ENCODE results near the gene SGK2. TPM values are rescaled to one million over a fixed set of nuclear protein-coding genes. Genes with fewer than 3 reads are reported as not detected.

Gene SGK2
- total RNA-seq, 1 donor from 2014 or later, result 0.85 TPM

DNA sequence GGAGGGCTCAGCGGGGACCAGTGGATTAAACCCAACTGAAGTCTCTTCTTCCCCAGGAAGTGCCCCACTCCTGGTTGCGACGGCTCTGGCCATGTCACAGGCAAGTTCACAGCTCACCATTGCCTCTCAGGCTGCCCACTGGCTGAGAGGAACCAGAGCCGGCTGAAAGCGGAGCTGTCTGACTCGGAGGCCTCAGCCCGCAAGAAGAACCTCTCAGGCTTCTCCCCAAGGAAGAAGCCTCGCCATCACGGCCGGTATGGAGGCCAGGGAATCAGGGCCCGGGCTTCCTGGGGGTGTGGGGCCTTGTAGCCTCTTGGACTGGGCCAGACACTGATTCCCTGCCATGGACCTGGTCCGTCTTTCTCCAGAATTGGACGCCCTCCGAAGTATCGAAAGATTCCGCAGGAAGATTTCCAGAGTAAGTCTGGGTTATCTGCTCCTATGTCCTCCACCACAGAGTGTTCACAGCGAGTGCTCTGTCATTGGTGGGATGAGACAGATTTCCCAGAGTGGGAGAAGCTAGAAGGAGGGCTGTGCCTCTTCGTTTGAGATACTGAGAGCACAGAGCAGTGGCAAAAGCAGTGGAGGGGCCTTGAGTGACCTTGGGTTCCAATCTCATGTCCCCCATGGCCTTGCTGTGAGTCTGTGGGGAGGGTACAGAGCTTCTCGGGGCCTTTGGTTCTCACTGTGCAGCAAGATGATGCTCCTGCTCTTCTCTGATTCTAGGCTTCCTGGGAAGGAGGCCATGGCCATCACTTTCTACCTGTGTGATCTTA is 22.6 kb upstream of the SGK2 start:
- H3K4me3 Mint-ChIP-seq (ENCODE audit: unreplicated experiment), result no peak overlapping the region
- H3K27ac Mint-ChIP-seq (ENCODE audit: unreplicated experiment), result no peak overlapping the region
- no peak for DNase-seq (ENCODE audit: low spot score)
- peaks cover 8% of the 10 kb centered on the region for H3K36me3 Mint-ChIP-seq (ENCODE audit: low read depth, unreplicated experiment)
- TF ChIP-seq, protein P1, sequence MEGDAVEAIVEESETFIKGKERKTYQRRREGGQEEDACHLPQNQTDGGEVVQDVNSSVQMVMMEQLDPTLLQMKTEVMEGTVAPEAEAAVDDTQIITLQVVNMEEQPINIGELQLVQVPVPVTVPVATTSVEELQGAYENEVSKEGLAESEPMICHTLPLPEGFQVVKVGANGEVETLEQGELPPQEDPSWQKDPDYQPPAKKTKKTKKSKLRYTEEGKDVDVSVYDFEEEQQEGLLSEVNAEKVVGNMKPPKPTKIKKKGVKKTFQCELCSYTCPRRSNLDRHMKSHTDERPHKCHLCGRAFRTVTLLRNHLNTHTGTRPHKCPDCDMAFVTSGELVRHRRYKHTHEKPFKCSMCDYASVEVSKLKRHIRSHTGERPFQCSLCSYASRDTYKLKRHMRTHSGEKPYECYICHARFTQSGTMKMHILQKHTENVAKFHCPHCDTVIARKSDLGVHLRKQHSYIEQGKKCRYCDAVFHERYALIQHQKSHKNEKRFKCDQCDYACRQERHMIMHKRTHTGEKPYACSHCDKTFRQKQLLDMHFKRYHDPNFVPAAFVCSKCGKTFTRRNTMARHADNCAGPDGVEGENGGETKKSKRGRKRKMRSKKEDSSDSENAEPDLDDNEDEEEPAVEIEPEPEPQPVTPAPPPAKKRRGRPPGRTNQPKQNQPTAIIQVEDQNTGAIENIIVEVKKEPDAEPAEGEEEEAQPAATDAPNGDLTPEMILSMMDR (IDR thresholded peaks at IDR 0.05; ENCODE audit: unreplicated experiment), result no peak
- H3K9me3 Mint-ChIP-seq (ENCODE audit: unreplicated experiment), result no peaks in the 10 kb centered on the region
- H3K4me1 Mint-ChIP-seq (ENCODE audit: unreplicated experiment), result no peaks in the 10 kb centered on the region
- H3K27me3 Mint-ChIP-seq (ENCODE audit: unreplicated experiment), result peaks cover 11% of the 10 kb centered on the region

DNA sequence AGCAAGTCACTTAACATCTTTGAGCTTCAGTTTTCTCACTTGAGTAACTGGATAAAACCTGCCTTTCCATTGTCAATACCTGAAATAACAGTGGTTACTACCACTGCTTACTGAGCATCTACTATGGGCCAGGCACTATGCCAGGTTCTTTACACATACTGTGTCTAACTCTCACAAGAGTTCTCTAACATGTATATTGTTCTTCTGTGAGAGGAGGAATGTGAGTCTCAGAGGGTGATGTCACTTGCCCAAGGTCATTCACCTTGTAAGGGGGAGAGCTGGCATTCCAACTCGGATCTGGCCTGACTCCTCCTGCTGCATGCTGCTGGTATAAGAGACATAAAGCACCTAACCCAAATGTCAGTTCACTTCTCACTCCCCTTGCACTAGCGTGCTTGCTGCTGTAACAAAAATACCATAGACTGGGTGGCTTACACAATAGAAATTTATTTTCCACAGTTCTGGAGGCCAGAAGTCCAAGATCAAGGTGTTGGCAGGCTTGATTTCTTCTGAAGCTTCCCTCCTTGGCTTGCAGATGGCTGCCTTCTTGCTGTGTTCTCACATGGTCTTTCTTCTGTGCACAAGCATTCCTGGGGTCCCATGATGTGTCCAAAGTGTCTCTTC is 21.9 kb upstream of the SGK2 start:
- Mint-ChIP-seq H3K27ac (ENCODE audit: unreplicated experiment) (no peak overlapping the region), H3K4me3 (ENCODE audit: unreplicated experiment) (no peak overlapping the region), H3K4me1 (ENCODE audit: unreplicated experiment) (no peaks in the 10 kb centered on the region), H3K9me3 (ENCODE audit: unreplicated experiment) (no peaks in the 10 kb centered on the region), H3K36me3 (ENCODE audit: low read depth, unreplicated experiment) (peaks cover 8% of the 10 kb centered on the region), H3K27me3 (ENCODE audit: unreplicated experiment) (peaks cover 10% of the 10 kb centered on the region)
- TF ChIP-seq, protein P1 (IDR thresholded peaks at IDR 0.05; ENCODE audit: unreplicated experiment), result no peak
- DNase-seq (ENCODE audit: low spot score), result no peak

DNA sequence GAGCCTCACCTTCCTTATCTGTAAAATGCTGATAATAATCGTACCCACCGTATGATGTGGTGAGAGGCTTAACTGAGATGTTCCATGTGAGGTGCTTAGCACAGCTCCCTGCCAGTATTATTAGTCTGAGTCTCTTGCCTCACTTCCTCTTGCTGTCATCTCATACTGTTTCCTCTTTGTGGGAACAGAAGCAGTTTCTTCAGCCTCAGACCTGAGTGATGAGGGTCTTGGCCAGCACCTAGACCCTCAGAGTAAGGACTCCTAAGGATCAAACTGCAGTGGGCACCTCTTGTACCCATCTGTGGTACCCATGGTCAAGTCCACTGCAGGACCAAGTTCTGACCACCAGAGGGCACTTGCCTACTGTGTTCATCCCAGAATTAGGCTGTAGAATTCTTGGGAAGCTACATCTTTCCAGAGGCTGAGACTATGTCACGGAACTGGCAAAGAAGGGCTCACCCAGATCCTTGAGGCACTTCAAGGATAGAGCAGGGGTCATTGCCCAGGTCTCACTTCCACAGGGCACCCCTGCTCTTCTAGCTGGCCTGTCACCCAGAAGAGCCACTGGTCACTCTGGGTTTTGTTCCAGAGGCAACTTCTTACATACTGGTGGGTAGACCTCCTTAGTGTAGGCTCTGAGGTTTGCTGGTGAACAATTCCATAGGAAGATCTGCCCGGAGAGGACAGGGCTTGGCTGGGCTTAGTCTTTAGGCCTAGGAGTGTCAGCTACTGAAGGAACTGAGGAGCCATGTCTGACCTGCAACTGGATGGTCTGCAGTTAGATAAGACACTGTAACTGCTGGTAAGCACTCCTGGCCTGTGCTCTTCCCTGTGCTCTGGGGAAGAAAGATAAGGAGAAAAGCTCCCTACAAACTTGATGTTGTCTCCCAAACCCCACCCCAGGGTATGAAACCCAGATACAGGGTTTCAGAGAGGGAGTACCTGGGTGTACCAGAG is 20.6 kb upstream of the SGK2 start:
- Mint-ChIP-seq H3K27ac (ENCODE audit: unreplicated experiment) (peak overlapping the region; percentile 48), H3K9me3 (ENCODE audit: unreplicated experiment) (no peaks in the 10 kb centered on the region), H3K27me3 (ENCODE audit: unreplicated experiment) (peaks cover 8% of the 10 kb centered on the region), H3K4me1 (ENCODE audit: unreplicated experiment) (no peaks in the 10 kb centered on the region), H3K36me3 (ENCODE audit: low read depth, unreplicated experiment) (peaks cover 8% of the 10 kb centered on the region), H3K4me3 (ENCODE audit: unreplicated experiment) (no peak overlapping the region)
- DNase-seq (ENCODE audit: low spot score), result peak; percentile 76
- TF ChIP-seq, protein P1 (IDR thresholded peaks at IDR 0.05; ENCODE audit: unreplicated experiment), result peak; percentile 93

DNA sequence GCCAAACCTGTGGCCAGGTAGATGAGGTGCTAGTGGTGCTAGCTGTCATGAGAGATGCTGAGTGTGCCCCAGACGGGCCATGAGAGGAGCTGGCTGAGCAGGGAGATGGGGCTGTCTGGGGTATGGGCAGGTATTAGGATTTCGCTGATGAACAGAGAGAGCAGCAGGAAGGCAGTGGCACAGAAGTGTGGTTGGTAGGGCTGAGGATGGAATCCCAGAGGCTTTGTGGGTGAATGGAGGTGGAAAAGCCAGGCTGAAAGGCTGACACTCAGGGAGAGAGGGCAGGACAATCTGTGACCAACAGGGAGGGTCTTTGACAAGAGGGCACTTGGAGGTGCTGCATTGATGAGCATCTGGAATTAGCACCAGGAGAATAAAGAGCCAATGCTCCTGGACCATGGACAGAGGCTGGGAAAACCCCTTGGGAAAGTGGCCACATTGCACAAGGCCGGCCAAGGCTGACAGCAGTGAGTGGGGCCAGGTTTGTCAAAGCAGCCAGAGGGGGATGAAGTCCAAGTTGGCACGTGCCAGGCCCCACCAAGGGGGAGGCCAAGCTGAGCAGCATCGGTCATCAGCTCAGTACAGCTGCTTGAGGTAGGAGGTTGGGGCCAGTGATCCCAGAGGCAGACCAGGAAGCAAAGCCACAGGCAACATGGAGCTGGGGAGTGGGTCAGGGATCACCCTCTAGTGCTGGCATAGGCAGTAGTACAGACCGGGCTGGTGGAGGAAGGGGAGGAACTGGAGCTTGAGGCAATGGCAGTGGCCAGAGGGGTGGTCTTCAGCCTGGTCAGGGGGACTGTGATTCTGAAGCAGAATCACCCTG is 19.7 kb upstream of the SGK2 start:
- H3K4me1 Mint-ChIP-seq (ENCODE audit: unreplicated experiment), result peaks cover 2% of the 10 kb centered on the region
- no peak overlapping the region for H3K27ac Mint-ChIP-seq (ENCODE audit: unreplicated experiment)
- no peaks in the 10 kb centered on the region for H3K9me3 Mint-ChIP-seq (ENCODE audit: unreplicated experiment)
- no peak overlapping the region for H3K4me3 Mint-ChIP-seq (ENCODE audit: unreplicated experiment)
- H3K27me3 Mint-ChIP-seq (ENCODE audit: unreplicated experiment), result peaks cover 8% of the 10 kb centered on the region
- DNase-seq (ENCODE audit: low spot score), result no peak
- TF ChIP-seq, protein P1 (IDR thresholded peaks at IDR 0.05; ENCODE audit: unreplicated experiment), result no peak
- H3K36me3 Mint-ChIP-seq (ENCODE audit: low read depth, unreplicated experiment), result peaks cover 8% of the 10 kb centered on the region

Measured in endothelial cell (in vitro differentiated cells).